ENCODE data around the gene CTPS1. TPM values are rescaled to one million over a fixed set of nuclear protein-coding genes. Genes with fewer than 3 reads are reported as not detected.

CTPS1 gene
- total and polyA plus RNA-seq, 7 donors = 1.8 to 99.0 (median 26.0) TPM

DNA sequence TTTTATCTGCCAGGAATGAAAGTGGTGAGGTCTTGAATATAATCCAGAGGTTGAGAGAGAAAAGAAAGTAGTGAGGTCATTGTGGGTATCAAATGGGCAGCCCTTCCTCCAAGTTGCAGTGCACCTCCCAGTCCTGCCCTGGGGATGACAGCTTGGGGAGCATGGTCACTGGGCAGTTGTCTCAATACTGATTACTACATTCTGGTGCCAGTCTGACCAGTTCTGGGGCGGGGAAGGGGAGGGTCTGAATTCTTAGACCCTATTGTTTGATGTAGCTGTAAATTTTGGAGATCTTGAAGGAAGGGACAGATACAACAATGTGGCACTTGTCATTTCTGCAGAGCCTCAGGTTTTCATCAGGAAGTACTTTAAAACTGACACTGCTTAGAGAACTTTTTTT, 30.8 kb downstream of the CTPS1 start:
- Histone ChIP-seq H3K4me1 (peaks cover 0 to 16% (median 4%) of the 10 kb centered on the region in 4 donors), H3K4me3 (no peak overlapping the region), H3K36me3 (peaks cover 15 to 89% (median 60%) of the 10 kb centered on the region in 4 donors), H3K27me3 (no peaks in the 10 kb centered on the region), H3K9me3 (no peaks in the 10 kb centered on the region), H3K27ac (no peak overlapping the region)
- intact Hi-C loops (cut with DNase I) = no loop called here
- DNase-seq = no peak
- TF ChIP-seq, protein P1, sequence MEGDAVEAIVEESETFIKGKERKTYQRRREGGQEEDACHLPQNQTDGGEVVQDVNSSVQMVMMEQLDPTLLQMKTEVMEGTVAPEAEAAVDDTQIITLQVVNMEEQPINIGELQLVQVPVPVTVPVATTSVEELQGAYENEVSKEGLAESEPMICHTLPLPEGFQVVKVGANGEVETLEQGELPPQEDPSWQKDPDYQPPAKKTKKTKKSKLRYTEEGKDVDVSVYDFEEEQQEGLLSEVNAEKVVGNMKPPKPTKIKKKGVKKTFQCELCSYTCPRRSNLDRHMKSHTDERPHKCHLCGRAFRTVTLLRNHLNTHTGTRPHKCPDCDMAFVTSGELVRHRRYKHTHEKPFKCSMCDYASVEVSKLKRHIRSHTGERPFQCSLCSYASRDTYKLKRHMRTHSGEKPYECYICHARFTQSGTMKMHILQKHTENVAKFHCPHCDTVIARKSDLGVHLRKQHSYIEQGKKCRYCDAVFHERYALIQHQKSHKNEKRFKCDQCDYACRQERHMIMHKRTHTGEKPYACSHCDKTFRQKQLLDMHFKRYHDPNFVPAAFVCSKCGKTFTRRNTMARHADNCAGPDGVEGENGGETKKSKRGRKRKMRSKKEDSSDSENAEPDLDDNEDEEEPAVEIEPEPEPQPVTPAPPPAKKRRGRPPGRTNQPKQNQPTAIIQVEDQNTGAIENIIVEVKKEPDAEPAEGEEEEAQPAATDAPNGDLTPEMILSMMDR (IDR thresholded peaks at IDR 0.05) = no peak
- TF ChIP-seq EP300 (IDR thresholded peaks at IDR 0.05) (no peak), POLR2AphosphoS5 (IDR thresholded peaks at IDR 0.05) (no peak), POLR2A (IDR thresholded peaks at IDR 0.05) (no peak)
- WGBS, 2 donors = 65 to 83% methylated on average over 1 of the region's 1 CpG

DNA sequence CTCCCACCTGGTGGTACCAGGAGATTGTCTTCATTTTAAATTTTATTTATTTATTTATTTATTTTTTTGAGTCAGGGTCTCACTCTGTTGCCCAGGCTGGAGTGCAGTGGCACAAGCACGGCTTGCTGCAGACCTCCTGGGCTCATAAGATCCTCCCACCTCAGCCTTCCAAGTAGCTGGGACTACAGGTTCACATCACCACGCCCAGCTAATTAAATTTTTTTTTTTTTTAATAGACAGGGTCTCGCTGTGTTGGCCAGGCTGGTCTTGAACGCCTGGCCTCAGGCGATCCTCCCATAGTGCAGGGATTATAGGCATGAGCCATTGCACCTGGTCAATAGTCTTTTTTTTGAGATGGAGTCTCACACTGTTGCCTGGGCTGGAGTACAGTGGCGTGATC, 33.5 kb downstream of the CTPS1 start:
- Histone ChIP-seq H3K27me3 (no peaks in the 10 kb centered on the region), H3K27ac (no peak overlapping the region), H3K36me3 (peaks cover 15 to 85% (median 52%) of the 10 kb centered on the region in 4 donors), H3K4me3 (no peak overlapping the region), H3K4me1 (peaks cover 0 to 17% (median 7%) of the 10 kb centered on the region in 4 donors), H3K9me3 (no peaks in the 10 kb centered on the region)
- DNase-seq = no peak
- TF ChIP-seq EP300 (IDR thresholded peaks at IDR 0.05) (no peak), POLR2A (IDR thresholded peaks at IDR 0.05) (no peak), POLR2AphosphoS5 (IDR thresholded peaks at IDR 0.05) (no peak)
- TF ChIP-seq, protein P1 (IDR thresholded peaks at IDR 0.05) = no peak
- intact Hi-C loops (cut with DNase I) = no loop called here
- WGBS, 2 donors = 81 to 93% methylated on average over 6 of the region's 6 CpGs

DNA sequence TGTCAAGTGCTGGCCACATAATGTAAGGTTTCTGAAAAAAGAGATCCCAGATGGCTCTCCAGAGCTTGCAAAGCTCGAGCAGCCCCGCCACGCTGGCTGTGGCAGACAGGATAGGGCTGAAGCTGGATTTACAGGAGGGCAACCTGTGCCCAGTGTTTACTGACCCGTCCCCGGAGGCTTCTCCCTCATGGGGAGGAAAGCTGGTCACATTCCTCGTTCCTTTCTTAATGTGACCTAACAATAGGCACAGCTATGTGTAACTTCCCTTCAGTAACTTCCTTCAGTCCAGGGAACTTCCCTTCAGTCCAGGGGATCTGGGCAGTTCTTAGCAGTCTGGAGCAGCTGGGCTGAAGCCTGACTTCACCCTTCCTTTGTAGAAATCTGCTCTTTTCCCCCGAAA, 34.3 kb downstream of the CTPS1 start:
- intact Hi-C loops (cut with DNase I) = no loop called here

DNA sequence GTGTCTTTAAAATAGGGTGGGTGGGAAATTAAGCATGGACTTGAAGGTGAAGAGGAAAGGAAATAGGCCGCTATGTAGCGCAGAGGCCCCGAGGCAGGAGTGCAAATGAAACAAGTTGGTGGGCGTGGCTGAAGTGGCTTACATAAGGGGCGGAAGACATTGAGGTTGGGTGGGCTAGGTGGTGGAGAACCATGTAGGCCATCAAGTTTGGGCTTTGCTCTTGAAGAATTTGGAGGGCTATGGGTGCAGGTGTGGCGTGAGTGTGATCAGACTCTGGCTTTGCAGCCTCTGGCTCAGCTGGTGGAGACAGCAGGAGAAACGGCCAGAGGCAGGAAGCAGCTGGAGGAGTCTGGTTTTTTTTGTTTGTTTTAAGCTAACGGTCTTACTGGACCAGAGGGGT, 35.4 kb downstream of the CTPS1 start:
- WGBS, 2 donors = 51 to 75% methylated on average over 8 of the region's 8 CpGs
- H3K27ac ChIP-seq = peak overlapping the region in 1 of 4 donors; percentile 18
- H3K4me3 ChIP-seq = no peak overlapping the region
- no peaks in the 10 kb centered on the region for H3K27me3 ChIP-seq
- intact Hi-C loops (cut with DNase I) = no loop called here
- H3K4me1 ChIP-seq = peaks cover 0 to 17% (median 7%) of the 10 kb centered on the region in 4 donors
- H3K9me3 ChIP-seq = no peaks in the 10 kb centered on the region
- DNase-seq = no peak
- TF ChIP-seq POLR2AphosphoS5 (IDR thresholded peaks at IDR 0.05) = no peak
- TF ChIP-seq POLR2A (IDR thresholded peaks at IDR 0.05) = no peak
- TF ChIP-seq EP300 (IDR thresholded peaks at IDR 0.05) = no peak
- peaks cover 3 to 79% (median 39%) of the 10 kb centered on the region in 4 donors for H3K36me3 ChIP-seq

More for the DNA sequence above, 34.3 kb downstream of the CTPS1 start:
- no peak overlapping the region for H3K4me3 ChIP-seq
- H3K27ac ChIP-seq = peak overlapping the region in 1 of 4 donors; percentile 33
- no peaks in the 10 kb centered on the region for H3K27me3 ChIP-seq
- WGBS, 2 donors = 80 to 96% methylated on average over 7 of the region's 7 CpGs
- peaks cover 0 to 17% (median 7%) of the 10 kb centered on the region in 4 donors for H3K4me1 ChIP-seq
- H3K36me3 ChIP-seq = peaks cover 9 to 81% (median 49%) of the 10 kb centered on the region in 4 donors
- DNase-seq = no peak
- TF ChIP-seq EP300 (IDR thresholded peaks at IDR 0.05) (no peak), POLR2A (IDR thresholded peaks at IDR 0.05) (no peak)
- no peaks in the 10 kb centered on the region for H3K9me3 ChIP-seq

DNA sequence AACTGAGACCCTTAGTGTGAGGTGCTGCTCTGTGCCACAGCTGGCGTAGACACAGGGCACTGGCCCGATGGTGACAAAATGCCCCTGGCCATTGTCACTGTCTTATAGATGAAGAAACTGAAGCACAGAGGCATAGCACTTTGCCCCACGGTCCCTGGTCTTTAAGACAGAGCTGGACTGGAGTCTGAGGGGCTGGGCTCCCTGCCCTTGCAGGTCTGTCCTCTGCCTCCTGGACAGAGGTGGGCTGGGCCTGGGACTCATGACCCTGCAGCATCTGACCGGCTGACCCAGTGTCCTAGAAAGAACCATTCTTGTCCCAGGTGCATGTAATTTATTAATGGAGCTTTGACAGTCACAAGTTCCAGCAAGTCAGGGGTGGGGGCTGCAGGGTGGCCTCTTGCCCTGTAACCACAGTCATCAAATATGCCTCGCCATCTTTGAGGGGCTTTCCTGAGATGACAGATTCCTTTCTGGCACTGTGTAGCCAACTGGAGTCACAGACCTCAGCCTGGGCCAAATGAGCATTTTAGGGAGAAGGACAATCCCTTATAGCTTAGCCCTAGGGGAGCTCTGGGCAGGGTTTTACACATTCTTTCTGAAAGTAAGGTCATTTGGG, 35.9 kb downstream of the CTPS1 start:
- peak overlapping the region in 1 of 4 donors; percentile 18 for H3K27ac ChIP-seq
- 64 to 86% methylated on average over 5 of the region's 5 CpGs for WGBS, 2 donors
- no peaks in the 10 kb centered on the region for H3K27me3 ChIP-seq
- no peak overlapping the region for H3K4me3 ChIP-seq
- peaks cover 0 to 73% (median 34%) of the 10 kb centered on the region in 4 donors for H3K36me3 ChIP-seq
- intact Hi-C loops (cut with DNase I) = no loop called here
- DNase-seq = no peak
- no peaks in the 10 kb centered on the region for H3K9me3 ChIP-seq
- peaks cover 0 to 17% (median 7%) of the 10 kb centered on the region in 4 donors for H3K4me1 ChIP-seq
- TF ChIP-seq POLR2A (IDR thresholded peaks at IDR 0.05) = no peak
- no peak for TF ChIP-seq POLR2AphosphoS5 (IDR thresholded peaks at IDR 0.05)
- TF ChIP-seq, protein P1 (IDR thresholded peaks at IDR 0.05) = no peak
- no peak for TF ChIP-seq EP300 (IDR thresholded peaks at IDR 0.05)
